CD8-positive, alpha-beta memory T cell (primary cell): ENCODE measurements around the gene TMEM240. TPM values are rescaled to one million over a fixed set of nuclear protein-coding genes. Genes with fewer than 3 reads are reported as not detected.
"Not testable (repeated sequence)": the region's sequence is repeated elsewhere in the genome, so short reads cannot be mapped to it uniquely, and the experiment has no call there.

ENCODE experiments used
- CTCF ChIA-PET: fragments of 350-600 bp; sonication (Branson Sonifier 250); formaldehyde crosslinking; loops from one replicate; lab custom pipeline; 2021; ENCODE audit warnings: antibody characterized with exemption; lab: Charles Lee
- POLR2A ChIA-PET: fragments of 350-600 bp; sonication (Branson Sonifier 250); formaldehyde crosslinking; loops from one replicate; lab custom pipeline; 2021; ENCODE audit warnings: antibody characterized with exemption; lab: Charles Lee
- DNase-seq, 5 donors: peaks; one replicate each; pipeline versions ENCODE4 v3.0.0 to v3.0.0-alpha.2; 2020 to 2022; ENCODE audit warnings: mixed read lengths in 1 of 5
- H3K27ac ChIP-seq: one replicate; pipeline ENCODE4 v1.7.0; 2013; ENCODE audit warnings: low read depth, mild to moderate bottlenecking, low read length, moderate library complexity
- H3K27me3 ChIP-seq: 2 replicates; pipeline ENCODE4 v1.7.0; 2013; ENCODE audit warnings: low read length, mild to moderate bottlenecking; ENCODE audit not compliant: insufficient read depth, poor library complexity, severe bottlenecking
- H3K36me3 ChIP-seq: 2 replicates; pipeline ENCODE4 v1.7.0; 2013; ENCODE audit warnings: mild to moderate bottlenecking, low read length, moderate library complexity; ENCODE audit not compliant: insufficient read depth
- H3K4me1 ChIP-seq: 2 replicates; pipeline ENCODE4 v1.7.0; 2013; ENCODE audit warnings: mild to moderate bottlenecking, low read length, moderate library complexity; ENCODE audit not compliant: insufficient read depth
- H3K4me3 ChIP-seq: 2 replicates; pipeline ENCODE4 v1.7.0; 2013; ENCODE audit warnings: mild to moderate bottlenecking, low read length
- H3K9me3 ChIP-seq: 2 replicates; pipeline ENCODE4 v1.7.0; 2013; ENCODE audit warnings: mild to moderate bottlenecking, low read length
- H3K27ac Mint-ChIP-seq, 8 donors: one replicate each; pipeline ENCODE4 v1.8.0; 2020 to 2021; ENCODE audit warnings: mixed read lengths in 8 of 8, mild to moderate bottlenecking in 6 of 8, inconsistent platforms in 3 of 8, moderate library complexity in 3 of 8
- H3K27me3 Mint-ChIP-seq, 2 donors: one replicate each; pipeline ENCODE4 v1.8.0; 2020 to 2021; ENCODE audit warnings: mixed read lengths in 2 of 2, mild to moderate bottlenecking in 1 of 2, moderate library complexity in 1 of 2
- H3K36me3 Mint-ChIP-seq, 3 donors: one replicate each; pipeline ENCODE4 v1.8.0; 2020 to 2021; ENCODE audit warnings: mixed read lengths in 3 of 3, inconsistent platforms in 1 of 3, mild to moderate bottlenecking in 1 of 3
- H3K4me1 Mint-ChIP-seq, 3 donors: one replicate each; pipeline ENCODE4 v1.8.0; 2020 to 2021; ENCODE audit warnings: mixed read lengths in 3 of 3, inconsistent platforms in 1 of 3, mild to moderate bottlenecking in 1 of 3
- H3K4me3 Mint-ChIP-seq, 7 donors: one replicate each; pipeline ENCODE4 v1.8.0; 2020 to 2021; ENCODE audit warnings: mixed read lengths in 7 of 7, mild to moderate bottlenecking in 6 of 7, moderate library complexity in 4 of 7, inconsistent platforms in 2 of 7
- H3K9me3 Mint-ChIP-seq, 5 donors: one replicate each; pipeline ENCODE4 v1.8.0; 2020 to 2022; ENCODE audit warnings: mixed read lengths in 5 of 5, mild to moderate bottlenecking in 3 of 5, moderate library complexity in 2 of 5, inconsistent platforms in 1 of 5
- polyA plus RNA-seq: library from polyadenylated mRNA; unstranded; fragments of 300-500 nt; fragmentation: Illumina TruSeq; gene quantifications from one replicate; pipeline ENCODE4 v1.2.3, GENCODE V29; 2021
- total RNA-seq, 2 experiments: library from RNA; stranded (reverse); gene quantifications; one replicate each; pipeline ENCODE4 v1.2.3, GENCODE V29; 2021

TMEM240 gene
- total and polyA plus RNA-seq, 3 experiments from 2014 or later = 0.33 to 0.59 TPM; not detected in 1

GRCh38 chr1:1529321-1529720 lies 11.1 kb downstream of the TMEM240 start:
- ChIA-PET CTCF (no interaction called here), POLR2A (no interaction called here)
- Mint-ChIP-seq H3K9me3 (peaks cover 3 to 8% (median 5%) of the 10 kb centered on the region in 5 donors), H3K27ac (no peak overlapping the region), H3K4me3 (no peak overlapping the region), H3K36me3 (peaks cover 4 to 36% (median 10%) of the 10 kb centered on the region in 3 donors), H3K4me1 (no peaks in the 10 kb centered on the region), H3K27me3 (no peaks in the 10 kb centered on the region)
- H3K9me3 ChIP-seq = no peaks in the 10 kb centered on the region
- no peaks in the 10 kb centered on the region for H3K4me1 ChIP-seq
- H3K4me3 ChIP-seq = no peak overlapping the region
- H3K36me3 ChIP-seq = no peaks in the 10 kb centered on the region
- no peaks in the 10 kb centered on the region for H3K27me3 ChIP-seq
- DNase-seq = no peak
- H3K27ac ChIP-seq = no peak overlapping the region

DNA sequence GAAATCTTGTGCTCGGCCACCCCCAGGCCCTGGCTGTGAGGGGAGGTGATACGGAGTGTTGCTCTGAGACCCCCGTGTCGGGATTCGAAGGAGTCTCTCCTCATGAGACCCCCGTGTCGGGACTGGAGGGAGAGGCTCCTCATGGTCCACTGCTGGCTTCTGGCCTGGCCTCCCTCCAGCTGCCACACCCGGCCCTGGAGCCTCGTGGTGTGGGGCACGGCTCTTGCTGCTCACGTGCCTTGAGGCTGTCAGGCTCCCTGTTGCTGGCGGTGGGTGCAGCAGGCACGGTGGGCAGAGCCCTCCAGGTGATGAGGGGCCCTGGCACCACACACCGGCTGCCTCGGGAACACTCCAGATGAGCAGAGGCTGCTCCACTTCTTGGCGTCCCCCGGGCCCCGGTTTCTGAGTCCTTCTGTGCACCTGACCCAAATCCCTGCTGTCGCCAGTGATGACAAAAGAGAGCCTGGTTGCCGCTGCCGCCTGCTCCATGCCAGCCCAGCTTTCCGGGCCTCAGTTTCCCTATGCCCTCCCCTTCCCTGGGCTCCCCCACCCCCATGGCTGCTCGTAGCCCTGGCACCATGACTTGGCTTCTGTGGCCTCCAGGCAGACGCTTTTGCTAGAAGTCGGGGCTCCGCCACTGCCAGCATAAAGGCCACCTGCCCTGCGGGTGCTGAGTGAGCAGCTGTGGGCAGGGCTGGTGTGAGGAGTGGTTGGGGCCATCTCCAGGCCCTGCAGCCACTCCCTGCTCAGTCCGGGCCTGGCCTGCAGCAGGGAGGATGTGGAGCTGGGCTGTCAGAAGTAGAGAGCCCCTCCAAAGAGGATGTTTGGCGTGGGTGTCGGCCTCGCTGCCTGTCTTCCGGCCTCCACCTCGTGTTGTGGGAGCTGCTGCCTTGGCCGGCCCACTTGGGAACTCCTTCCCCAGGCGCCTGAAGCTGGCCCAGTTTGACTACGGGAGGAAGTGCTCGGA lies 11.8 kb downstream of the TMEM240 start:
- no peaks in the 10 kb centered on the region for H3K27me3 ChIP-seq
- H3K27me3 Mint-ChIP-seq = no peaks in the 10 kb centered on the region
- no peak overlapping the region for H3K27ac Mint-ChIP-seq
- no peaks in the 10 kb centered on the region for H3K9me3 ChIP-seq
- H3K4me1 ChIP-seq = no peaks in the 10 kb centered on the region
- H3K4me1 Mint-ChIP-seq = no peaks in the 10 kb centered on the region
- ChIA-PET CTCF (no interaction called here), POLR2A (no interaction called here)
- H3K36me3 ChIP-seq = no peaks in the 10 kb centered on the region
- H3K4me3 ChIP-seq = no peak overlapping the region
- peaks cover 4 to 38% (median 10%) of the 10 kb centered on the region in 3 donors for H3K36me3 Mint-ChIP-seq
- DNase-seq = no peak
- H3K9me3 Mint-ChIP-seq = peaks cover 3 to 8% (median 5%) of the 10 kb centered on the region in 5 donors
- H3K27ac ChIP-seq = no peak overlapping the region
- H3K4me3 Mint-ChIP-seq = no peak overlapping the region

- H3K27ac Mint-ChIP-seq = no peak overlapping the region
- Histone ChIP-seq H3K4me3 (no peak overlapping the region), H3K27ac (no peak overlapping the region), H3K36me3 (no peaks in the 10 kb centered on the region), H3K9me3 (no peaks in the 10 kb centered on the region), H3K4me1 (no peaks in the 10 kb centered on the region), H3K27me3 (no peaks in the 10 kb centered on the region)
- ChIA-PET CTCF (no interaction called here), POLR2A (no interaction called here)
- H3K36me3 Mint-ChIP-seq = peaks cover 4 to 45% (median 9%) of the 10 kb centered on the region in 3 donors
- peaks cover 3 to 8% (median 5%) of the 10 kb centered on the region in 5 donors for H3K9me3 Mint-ChIP-seq
- DNase-seq = no peak
- no peak overlapping the region for H3K4me3 Mint-ChIP-seq
- no peaks in the 10 kb centered on the region for H3K4me1 Mint-ChIP-seq
- no peaks in the 10 kb centered on the region for H3K27me3 Mint-ChIP-seq
Measured at GRCh38 chr1:1527092-1527816, 13.2 kb downstream of the TMEM240 start.

- H3K27ac ChIP-seq, H3K4me3 Mint-ChIP-seq, H3K4me3 ChIP-seq, H3K4me1 Mint-ChIP-seq, H3K4me1 ChIP-seq, CTCF ChIA-PET, H3K9me3 ChIP-seq, POLR2A ChIA-PET, H3K27ac Mint-ChIP-seq, H3K9me3 Mint-ChIP-seq, H3K27me3 ChIP-seq, DNase-seq, H3K36me3 ChIP-seq, H3K27me3 Mint-ChIP-seq: not testable (repeated sequence)
- H3K36me3 Mint-ChIP-seq = peaks cover 0 to 46% (median 4%) of the 10 kb centered on the region in 3 donors
Measured at GRCh38 chr1:1526476-1526875, 13.9 kb downstream of the TMEM240 start.

- H3K4me3 ChIP-seq, H3K4me1 ChIP-seq, DNase-seq, H3K4me3 Mint-ChIP-seq, H3K27ac Mint-ChIP-seq, H3K4me1 Mint-ChIP-seq, CTCF ChIA-PET, H3K9me3 Mint-ChIP-seq, H3K36me3 ChIP-seq, H3K27me3 Mint-ChIP-seq, H3K9me3 ChIP-seq, H3K27ac ChIP-seq, H3K27me3 ChIP-seq: not testable (repeated sequence)
- POLR2A ChIA-PET = interaction anchor here (0.6 kb wide), 1 partner anchor 234 kb away, joined by 4 read pairs; no protein-coding TSS in a partner anchor
- peaks cover 0 to 50% (median 0%) of the 10 kb centered on the region in 3 donors for H3K36me3 Mint-ChIP-seq
Measured at GRCh38 chr1:1524750-1525383, 15.6 kb downstream of the TMEM240 start.

- H3K4me1 Mint-ChIP-seq, H3K4me3 ChIP-seq, H3K27me3 Mint-ChIP-seq, DNase-seq, H3K27ac Mint-ChIP-seq, POLR2A ChIA-PET, H3K4me1 ChIP-seq, H3K9me3 ChIP-seq, CTCF ChIA-PET, H3K27me3 ChIP-seq, H3K27ac ChIP-seq, H3K4me3 Mint-ChIP-seq, H3K9me3 Mint-ChIP-seq, H3K36me3 ChIP-seq: not testable (repeated sequence)
- peaks cover 0 to 50% (median under 1%) of the 10 kb centered on the region in 3 donors for H3K36me3 Mint-ChIP-seq
Measured at GRCh38 chr1:1523651-1524050, 16.8 kb downstream of the TMEM240 start.

- H3K4me1 Mint-ChIP-seq, H3K36me3 ChIP-seq, H3K4me1 ChIP-seq, POLR2A ChIA-PET, H3K27me3 Mint-ChIP-seq, DNase-seq, H3K27ac ChIP-seq, H3K9me3 Mint-ChIP-seq, H3K27me3 ChIP-seq, H3K4me3 ChIP-seq, H3K27ac Mint-ChIP-seq, CTCF ChIA-PET, H3K9me3 ChIP-seq, H3K4me3 Mint-ChIP-seq: not testable (repeated sequence)
- H3K36me3 Mint-ChIP-seq = peaks cover 0 to 53% (median 4%) of the 10 kb centered on the region in 3 donors
Measured at GRCh38 chr1:1523226-1523625, 17.2 kb downstream of the TMEM240 start.

DNA sequence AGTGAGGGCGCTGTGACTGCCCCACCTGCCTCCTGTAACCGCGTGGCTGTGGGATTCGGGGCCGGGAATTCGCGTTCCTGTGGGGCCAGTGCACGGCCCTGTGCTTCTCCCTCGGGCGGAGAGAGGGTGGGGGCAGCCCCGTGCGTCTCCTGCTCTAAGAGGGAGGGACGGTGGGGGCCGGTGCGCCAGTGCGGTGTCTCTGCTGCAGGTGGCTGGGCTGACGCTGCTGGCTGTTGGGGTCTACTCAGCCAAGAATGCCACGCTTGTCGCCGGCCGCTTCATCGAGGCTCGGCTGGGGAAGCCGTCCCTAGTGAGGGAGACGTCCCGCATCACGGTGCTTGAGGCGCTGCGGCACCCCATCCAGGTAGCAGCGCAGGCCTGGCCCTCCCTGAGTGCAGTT lies 17.9 kb downstream of the TMEM240 start:
- H3K4me3 Mint-ChIP-seq, H3K9me3 Mint-ChIP-seq, H3K9me3 ChIP-seq, CTCF ChIA-PET, DNase-seq, H3K36me3 ChIP-seq, H3K27me3 Mint-ChIP-seq, POLR2A ChIA-PET, H3K27me3 ChIP-seq, H3K4me1 Mint-ChIP-seq, H3K4me3 ChIP-seq, H3K27ac Mint-ChIP-seq, H3K4me1 ChIP-seq, H3K27ac ChIP-seq: not testable (repeated sequence)
- H3K36me3 Mint-ChIP-seq = peaks cover 0 to 54% (median 8%) of the 10 kb centered on the region in 3 donors
